Neural crest cell (in vitro differentiated cells): ENCODE measurements around the gene PLVAP. TPM values are rescaled to one million over a fixed set of nuclear protein-coding genes. Genes with fewer than 3 reads are reported as not detected.

ENCODE experiments used
- DNase-seq: peaks from one replicate; pipeline ENCODE4 v3.0.0; 2021; ENCODE audit warnings: low read depth, mixed read lengths, low spot score
- H3K27ac Mint-ChIP-seq: one replicate; pipeline ENCODE4 v1.8.0; 2021; ENCODE audit warnings: mild to moderate bottlenecking, mixed read lengths; ENCODE audit not compliant: unreplicated experiment
- H3K27me3 Mint-ChIP-seq: 2 replicates; pipeline ENCODE4 v1.8.0; 2021; ENCODE audit warnings: low read depth, mild to moderate bottlenecking, mixed read lengths
- H3K36me3 Mint-ChIP-seq: 2 replicates; pipeline ENCODE4 v1.8.0; 2021; ENCODE audit warnings: low read depth, mild to moderate bottlenecking, mixed read lengths
- H3K4me1 Mint-ChIP-seq: 2 replicates; pipeline ENCODE4 v1.8.0; 2021; ENCODE audit warnings: mixed read lengths
- H3K4me3 Mint-ChIP-seq: one replicate; pipeline ENCODE4 v1.8.0; 2021; ENCODE audit warnings: mild to moderate bottlenecking, mixed read lengths
- H3K9me3 Mint-ChIP-seq: 2 replicates; pipeline ENCODE4 v1.8.0; 2021; ENCODE audit warnings: mixed read lengths
- CTCF ChIP-seq: fragments of 200-600 bp; sonication (generic); conservative IDR thresholded peaks from 2 replicates; pipeline ENCODE4 v1.5.0; 2021; ENCODE audit warnings: antibody characterized with exemption, mild to moderate bottlenecking
- total RNA-seq: library from RNA; stranded (reverse); gene quantifications from 2 replicates; pipeline ENCODE4 v1.2.1, GENCODE V29; 2021

The PLVAP gene
- total RNA-seq, 1 donor from 2014 or later: 1.8 TPM

GRCh38 chr19:17394891-17395415 lies 17.8 kb upstream of the PLVAP start:
- H3K27ac Mint-ChIP-seq: no peak overlapping the region
- no peaks in the 10 kb centered on the region for H3K36me3 Mint-ChIP-seq
- peak; percentile 64 for TF ChIP-seq CTCF
- H3K4me3 Mint-ChIP-seq: no peak overlapping the region
- DNase-seq: peak; percentile 51
- H3K9me3 Mint-ChIP-seq: no peaks in the 10 kb centered on the region
- H3K4me1 Mint-ChIP-seq: peaks cover 14% of the 10 kb centered on the region
- H3K27me3 Mint-ChIP-seq: peaks cover 6% of the 10 kb centered on the region

- H3K27ac Mint-ChIP-seq: no peak within 1 kb of the TSS
- TF ChIP-seq CTCF: no peak
- no peak for DNase-seq
These were observed 16.8 kb upstream of the PLVAP start, which contains the start of gene CCDC194 for GRCh38 chr19:17393914-17394313. TSS of gene CCDC194 (minus strand) at chr19:17394196. CDS start at chr19:17394158, 38 bp downstream.

GRCh38 chr19:17393002-17393401 lies 15.9 kb upstream of the PLVAP start:
- H3K4me3 Mint-ChIP-seq: peak overlapping the region; percentile 71
- H3K27ac Mint-ChIP-seq: no peak overlapping the region
- TF ChIP-seq CTCF: no peak
- H3K9me3 Mint-ChIP-seq: no peaks in the 10 kb centered on the region
- no peak for DNase-seq
- H3K27me3 Mint-ChIP-seq: peaks cover 19% of the 10 kb centered on the region
- H3K4me1 Mint-ChIP-seq: peaks cover 14% of the 10 kb centered on the region
- no peaks in the 10 kb centered on the region for H3K36me3 Mint-ChIP-seq

More at GRCh38 chr19:17393914-17394313, 16.8 kb upstream of the PLVAP start, which contains the start of gene CCDC194:
- Mint-ChIP-seq H3K4me1 (peaks cover 14% of the 10 kb centered on the region), H3K4me3 (peak within 1 kb of the TSS; percentile 71), H3K27me3 (peaks cover 15% of the 10 kb centered on the region), H3K9me3 (no peaks in the 10 kb centered on the region), H3K36me3 (no peaks in the 10 kb centered on the region)

- peak; percentile 41 for TF ChIP-seq CTCF
- H3K27ac Mint-ChIP-seq: no peak overlapping the region
- peaks cover 14% of the 10 kb centered on the region for H3K4me1 Mint-ChIP-seq
- no peak for DNase-seq
- peak overlapping the region; percentile 93 for H3K4me3 Mint-ChIP-seq
- peaks cover 19% of the 10 kb centered on the region for H3K27me3 Mint-ChIP-seq
- no peaks in the 10 kb centered on the region for H3K36me3 Mint-ChIP-seq
- H3K9me3 Mint-ChIP-seq: no peaks in the 10 kb centered on the region
These were observed 14.4 kb upstream of the PLVAP start for GRCh38 chr19:17391371-17392151.

GRCh38 chr19:17390665-17391370 lies 13.7 kb upstream of the PLVAP start:
- peak overlapping the region; percentile 93 for H3K4me3 Mint-ChIP-seq
- H3K36me3 Mint-ChIP-seq: no peaks in the 10 kb centered on the region
- H3K9me3 Mint-ChIP-seq: no peaks in the 10 kb centered on the region
- peak; percentile 89 for DNase-seq
- H3K27me3 Mint-ChIP-seq: peaks cover 21% of the 10 kb centered on the region
- H3K4me1 Mint-ChIP-seq: peaks cover 14% of the 10 kb centered on the region
- no peak overlapping the region for H3K27ac Mint-ChIP-seq
- peak; percentile 68 for TF ChIP-seq CTCF
